Lower leg skin (tissue), 3 donors: Measurements from ENCODE around the gene WDR38.

Experiments used
- POLR2A ChIP-seq, 2 donors: fragments of 450-650 bp; IDR thresholded peaks; one replicate each; pipeline ENCODE4 v1.6.1; 2016 to 2017; ENCODE audit warnings: antibody characterized with exemption in 2 of 2, mild to moderate bottlenecking in 1 of 2, moderate library complexity in 1 of 2
- TF ChIP-seq, protein P1 (sequence below), 3 donors: fragments of 450-650 bp; IDR thresholded peaks; one replicate each; pipeline ENCODE4 v1.5.1; 2016; ENCODE audit warnings: antibody characterized with exemption in 3 of 3, mild to moderate bottlenecking in 3 of 3, moderate library complexity in 2 of 3

DNA sequence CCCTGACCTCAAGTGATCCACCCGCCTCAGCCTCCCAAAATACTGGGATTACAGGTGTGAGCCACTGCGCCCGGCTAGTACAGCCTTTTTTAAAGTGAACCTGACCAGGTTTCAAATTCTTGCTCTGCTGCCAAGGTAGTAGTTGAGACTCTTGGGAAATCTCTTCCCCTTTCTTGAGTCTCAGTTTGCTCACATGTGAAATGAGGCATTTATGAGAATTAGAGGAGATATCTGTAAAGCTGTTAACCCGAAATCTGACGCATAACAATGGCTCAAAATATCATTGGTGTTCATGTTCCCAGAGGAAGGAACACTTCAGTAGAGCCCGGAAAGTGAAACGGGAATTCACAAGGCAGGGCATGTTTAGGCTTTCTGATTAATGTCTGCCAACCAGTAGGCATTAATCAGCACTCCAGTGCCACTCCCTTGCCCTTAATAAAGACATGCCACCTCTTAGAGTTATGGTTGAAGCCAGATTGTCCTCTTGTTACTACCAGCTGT is 10.2 kb downstream of the WDR38 start:
- no peak for TF ChIP-seq POLR2A (IDR thresholded peaks at IDR 0.05)
- TF ChIP-seq, protein P1, sequence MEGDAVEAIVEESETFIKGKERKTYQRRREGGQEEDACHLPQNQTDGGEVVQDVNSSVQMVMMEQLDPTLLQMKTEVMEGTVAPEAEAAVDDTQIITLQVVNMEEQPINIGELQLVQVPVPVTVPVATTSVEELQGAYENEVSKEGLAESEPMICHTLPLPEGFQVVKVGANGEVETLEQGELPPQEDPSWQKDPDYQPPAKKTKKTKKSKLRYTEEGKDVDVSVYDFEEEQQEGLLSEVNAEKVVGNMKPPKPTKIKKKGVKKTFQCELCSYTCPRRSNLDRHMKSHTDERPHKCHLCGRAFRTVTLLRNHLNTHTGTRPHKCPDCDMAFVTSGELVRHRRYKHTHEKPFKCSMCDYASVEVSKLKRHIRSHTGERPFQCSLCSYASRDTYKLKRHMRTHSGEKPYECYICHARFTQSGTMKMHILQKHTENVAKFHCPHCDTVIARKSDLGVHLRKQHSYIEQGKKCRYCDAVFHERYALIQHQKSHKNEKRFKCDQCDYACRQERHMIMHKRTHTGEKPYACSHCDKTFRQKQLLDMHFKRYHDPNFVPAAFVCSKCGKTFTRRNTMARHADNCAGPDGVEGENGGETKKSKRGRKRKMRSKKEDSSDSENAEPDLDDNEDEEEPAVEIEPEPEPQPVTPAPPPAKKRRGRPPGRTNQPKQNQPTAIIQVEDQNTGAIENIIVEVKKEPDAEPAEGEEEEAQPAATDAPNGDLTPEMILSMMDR (IDR thresholded peaks at IDR 0.05), result no peak
